Measurements from ENCODE around the gene GPANK1. TPM values are rescaled to one million over a fixed set of nuclear protein-coding genes. Genes with fewer than 3 reads are reported as not detected.

The GPANK1 gene
- total and polyA plus RNA-seq, 2 of the 13 experiments (the other 11 are each of a cell fraction or from before 2014, with no cell fraction given): 15.4 to 22.8 TPM

DNA sequence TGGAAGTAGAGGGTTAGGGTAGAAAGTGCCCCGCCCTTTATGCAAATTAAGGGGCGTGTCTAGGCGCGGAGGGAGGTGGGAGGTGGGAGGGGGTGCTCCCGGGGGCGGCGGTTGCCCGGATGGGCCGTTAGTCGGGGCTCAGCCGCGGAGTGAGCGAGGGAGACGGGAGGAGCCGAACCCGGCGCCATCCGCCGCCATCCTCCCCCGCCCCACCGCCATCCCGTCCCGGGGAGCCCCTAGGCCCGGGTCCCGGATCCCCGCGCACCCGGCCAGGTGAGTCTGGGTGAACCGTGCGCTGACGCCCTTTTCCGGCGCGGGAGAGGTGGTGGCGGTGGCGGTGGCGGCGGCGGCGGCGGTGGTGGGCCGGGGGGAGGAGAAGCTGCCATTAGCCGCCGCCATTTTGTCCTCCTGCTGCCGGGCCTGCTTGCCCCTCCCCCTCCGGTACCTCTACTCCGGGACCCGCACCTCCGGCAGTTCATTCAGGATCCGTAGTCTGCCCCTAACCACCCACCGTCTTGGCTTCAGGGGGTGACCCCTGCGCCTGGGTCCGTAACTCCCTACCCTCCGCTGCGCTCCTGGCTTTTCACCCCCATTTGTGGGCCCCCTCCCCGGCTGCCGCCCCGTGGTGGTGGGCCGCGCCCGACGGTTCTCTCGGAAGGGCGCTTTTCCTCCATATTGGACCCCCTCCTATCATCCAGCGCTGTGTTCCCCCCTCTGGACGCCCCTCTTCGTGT lies 44.0 kb downstream of the GPANK1 start, which contains the start of gene PRRC2A:
Gene PRRC2A, plus strand, starts transcription at position 130 of the 734 bp plus-strand sequence. CDS start 2,075 bp downstream, outside the sequence.
- 1% methylated on average over 52 of the region's 67 CpGs for WGBS (ENCODE audit: low lambda C conversion rate)
- intact Hi-C loops (cut with micrococcal nuclease; ENCODE audit: unreplicated experiment): loop anchor here (1.0 to 5.0 kb wide), 2 partner anchors 32 to 47 kb away; partner anchors contain the start of genes BAG6, CSNK2B and LY6G5B
- H3K36me3 ChIP-seq (replicated peaks in 1 of 2; ENCODE audit: control insufficient read depth in 1 of 2, insufficient read depth in 2 of 2, low read length in 2 of 2): peaks cover 23 to 33% of the 10 kb centered on the region in 2 experiments
- H3K9me3 ChIP-seq (ENCODE audit: low read length): no peaks in the 10 kb centered on the region
- ATAC-seq (peak; percentile 81), DNase-seq (ENCODE audit: low spot score) (no peak), FAIRE-seq (no peak)
- peak within 1 kb of the TSS; percentile 97 for H3K9ac ChIP-seq (ENCODE audit: insufficient read depth, low read depth, low read length)
- no peak within 1 kb of the TSS for H2AFZ ChIP-seq (ENCODE audit: low read length)
- H3K4me3 ChIP-seq (replicated peaks in 1 of 3; ENCODE audit: insufficient read depth in 1 of 3, low read depth in 2 of 3, low read length in 3 of 3): peak within 1 kb of the TSS; percentile 83 to 100 (median 99)
- peaks cover 28% of the 10 kb centered on the region for H3K4me1 ChIP-seq (ENCODE audit: insufficient read depth, low read length)
- H3K27ac ChIP-seq (ENCODE audit: extremely low read length, insufficient read depth, low read length): peak within 1 kb of the TSS; percentile 98
- in situ Hi-C loops (cut with HindIII; ENCODE audit: extremely low pct_ligation_motif_present, low pct_unique_long_range_greater_than_20kb): no loop called here
- BruUV-seq (replicated peaks): no TSS peak
- H4K20me1 ChIP-seq (ENCODE audit: insufficient read depth, low read length): peaks cover 11% of the 10 kb centered on the region; the same call in 1 of the 2 replicates
- peaks cover 37% of the 10 kb centered on the region for H3K79me2 ChIP-seq (ENCODE audit: insufficient read depth, low read length)
- H3K27me3 ChIP-seq (ENCODE audit: control insufficient read depth in 1 of 2, insufficient read depth in 2 of 2, low read length in 2 of 2): no peaks in the 10 kb centered on the region; a peak in 1 of 5 replicates
- ChIA-PET POLR2A (interaction anchor here (0.6 to 4.8 kb wide), 15 partner anchors 9 to 186 kb away, joined by 3 to 78 read pairs (median 4); partner anchors contain the start of genes ABHD16A, APOM, BAG6 and C6orf47), CTCF (ENCODE audit: low intra/inter-chr PET ratio, low total read pairs) (no interaction called here)
- H3K4me2 ChIP-seq (ENCODE audit: low read depth, low read length): peak within 1 kb of the TSS; percentile 98
- TF ChIP-seq TP53 (CRISPR knock-in tag; conservative IDR thresholded peaks at IDR 0.05) (no peak), ZNF253 (CRISPR knock-in tag; IDR thresholded peaks at IDR 0.05; ENCODE audit: borderline replicate concordance) (no peak), FOXC1 (CRISPR knock-in tag; IDR thresholded peaks at IDR 0.05; ENCODE audit: borderline replicate concordance) (no peak), TCF7 (IDR thresholded peaks at IDR 0.05; ENCODE audit: low read depth) (no peak), MXD4 (CRISPR knock-in tag; IDR thresholded peaks at IDR 0.05) (no peak), SALL1 (CRISPR knock-in tag; IDR thresholded peaks at IDR 0.05) (peak; percentile 76; the same call in 1 of the 2 replicates), POGZ (CRISPR knock-in tag; IDR thresholded peaks at IDR 0.05) (peak; percentile 16; the same call in 1 of the 2 replicates), ELF3 (CRISPR knock-in tag; IDR thresholded peaks at IDR 0.05) (no peak), SRY (CRISPR knock-in tag; IDR thresholded peaks at IDR 0.05) (peak; percentile 90), ZNF383 (CRISPR knock-in tag; IDR thresholded peaks at IDR 0.05; ENCODE audit: borderline replicate concordance) (no peak), ZNF296 (CRISPR knock-in tag; conservative IDR thresholded peaks at IDR 0.05) (no peak), HNRNPL (IDR thresholded peaks at IDR 0.05; ENCODE audit: low read depth, low read length) (peak; percentile 53; the same call in 1 of the 2 replicates), FOSL2 (CRISPR knock-in tag; IDR thresholded peaks at IDR 0.05) (0 out of 2 replicates have a peak, but pooled peaks have one; percentile 2), HHEX (CRISPR knock-in tag; IDR thresholded peaks at IDR 0.05) (no peak), NCOR1 (IDR thresholded peaks at IDR 0.05; ENCODE audit: borderline replicate concordance, low read length) (no peak), WIZ (CRISPR knock-in tag; IDR thresholded peaks at IDR 0.05) (no peak), ZNF678 (CRISPR knock-in tag; IDR thresholded peaks at IDR 0.05) (peak; percentile 77; the same call in 1 of the 2 replicates)
- TF ChIP-seq, protein P1, sequence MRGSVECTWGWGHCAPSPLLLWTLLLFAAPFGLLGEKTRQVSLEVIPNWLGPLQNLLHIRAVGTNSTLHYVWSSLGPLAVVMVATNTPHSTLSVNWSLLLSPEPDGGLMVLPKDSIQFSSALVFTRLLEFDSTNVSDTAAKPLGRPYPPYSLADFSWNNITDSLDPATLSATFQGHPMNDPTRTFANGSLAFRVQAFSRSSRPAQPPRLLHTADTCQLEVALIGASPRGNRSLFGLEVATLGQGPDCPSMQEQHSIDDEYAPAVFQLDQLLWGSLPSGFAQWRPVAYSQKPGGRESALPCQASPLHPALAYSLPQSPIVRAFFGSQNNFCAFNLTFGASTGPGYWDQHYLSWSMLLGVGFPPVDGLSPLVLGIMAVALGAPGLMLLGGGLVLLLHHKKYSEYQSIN (CRISPR knock-in tag; IDR thresholded peaks at IDR 0.05; ENCODE audit: borderline replicate concordance): no peak
- TF ChIP-seq, protein P2, sequence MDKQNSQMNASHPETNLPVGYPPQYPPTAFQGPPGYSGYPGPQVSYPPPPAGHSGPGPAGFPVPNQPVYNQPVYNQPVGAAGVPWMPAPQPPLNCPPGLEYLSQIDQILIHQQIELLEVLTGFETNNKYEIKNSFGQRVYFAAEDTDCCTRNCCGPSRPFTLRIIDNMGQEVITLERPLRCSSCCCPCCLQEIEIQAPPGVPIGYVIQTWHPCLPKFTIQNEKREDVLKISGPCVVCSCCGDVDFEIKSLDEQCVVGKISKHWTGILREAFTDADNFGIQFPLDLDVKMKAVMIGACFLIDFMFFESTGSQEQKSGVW (CRISPR knock-in tag; IDR thresholded peaks at IDR 0.05; ENCODE audit: borderline replicate concordance): peak; percentile 85; the same call in 1 of the 2 replicates
- TF ChIP-seq, protein P3, sequence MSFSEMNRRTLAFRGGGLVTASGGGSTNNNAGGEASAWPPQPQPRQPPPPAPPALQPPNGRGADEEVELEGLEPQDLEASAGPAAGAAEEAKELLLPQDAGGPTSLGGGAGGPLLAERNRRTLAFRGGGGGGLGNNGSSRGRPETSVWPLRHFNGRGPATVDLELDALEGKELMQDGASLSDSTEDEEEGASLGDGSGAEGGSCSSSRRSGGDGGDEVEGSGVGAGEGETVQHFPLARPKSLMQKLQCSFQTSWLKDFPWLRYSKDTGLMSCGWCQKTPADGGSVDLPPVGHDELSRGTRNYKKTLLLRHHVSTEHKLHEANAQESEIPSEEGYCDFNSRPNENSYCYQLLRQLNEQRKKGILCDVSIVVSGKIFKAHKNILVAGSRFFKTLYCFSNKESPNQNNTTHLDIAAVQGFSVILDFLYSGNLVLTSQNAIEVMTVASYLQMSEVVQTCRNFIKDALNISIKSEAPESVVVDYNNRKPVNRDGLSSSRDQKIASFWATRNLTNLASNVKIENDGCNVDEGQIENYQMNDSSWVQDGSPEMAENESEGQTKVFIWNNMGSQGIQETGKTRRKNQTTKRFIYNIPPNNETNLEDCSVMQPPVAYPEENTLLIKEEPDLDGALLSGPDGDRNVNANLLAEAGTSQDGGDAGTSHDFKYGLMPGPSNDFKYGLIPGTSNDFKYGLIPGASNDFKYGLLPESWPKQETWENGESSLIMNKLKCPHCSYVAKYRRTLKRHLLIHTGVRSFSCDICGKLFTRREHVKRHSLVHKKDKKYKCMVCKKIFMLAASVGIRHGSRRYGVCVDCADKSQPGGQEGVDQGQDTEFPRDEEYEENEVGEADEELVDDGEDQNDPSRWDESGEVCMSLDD (CRISPR knock-in tag; IDR thresholded peaks at IDR 0.05; ENCODE audit: borderline replicate concordance): peak; percentile 48; the same call in 1 of the 2 replicates

Data from HepG2 (cell line).